Measurements from ENCODE around the gene RPRD1B.
"Not testable (repeated sequence)": the region's sequence is repeated elsewhere in the genome, so short reads cannot be mapped to it uniquely, and the experiment has no call there.

The RPRD1B gene

GRCh38 chr20:38075161-38075998 is 41.8 kb downstream of the RPRD1B start:
- DNase-seq, result no peak

- DNase-seq, result no peak
Observed at GRCh38 chr20:38076548-38076947, 43.0 kb downstream of the RPRD1B start.

- no peak for DNase-seq
Observed at GRCh38 chr20:38078084-38078483, 44.5 kb downstream of the RPRD1B start.

GRCh38 chr20:38079353-38079752 is 45.8 kb downstream of the RPRD1B start:
- DNase-seq, result no peak

- DNase-seq, result no peak
Observed at GRCh38 chr20:38081575-38081974, 48.0 kb downstream of the RPRD1B start.

- no peak for DNase-seq
Observed at GRCh38 chr20:38082894-38083293, 49.3 kb downstream of the RPRD1B start.

GRCh38 chr20:38083338-38084048 is 49.9 kb downstream of the RPRD1B start:
- DNase-seq, result no peak

GRCh38 chr20:38084425-38084951 is 50.9 kb downstream of the RPRD1B start:
- DNase-seq, result no peak

- DNase-seq, result no peak
Observed at GRCh38 chr20:38085026-38085425, 51.5 kb downstream of the RPRD1B start.

GRCh38 chr20:38089500-38089899 is 56.0 kb downstream of the RPRD1B start:
- no peak for DNase-seq

GRCh38 chr20:38090061-38090460 is 56.5 kb downstream of the RPRD1B start:
- no peak for DNase-seq

GRCh38 chr20:38091441-38092216 is 58.1 kb downstream of the RPRD1B start:
- no peak for DNase-seq

GRCh38 chr20:38092260-38092857 is 58.8 kb downstream of the RPRD1B start:
- no peak for DNase-seq

- no peak for DNase-seq
Observed at GRCh38 chr20:38092915-38093314, 59.4 kb downstream of the RPRD1B start.

GRCh38 chr20:38093641-38094077 is 60.1 kb downstream of the RPRD1B start:
- no peak for DNase-seq

- peak; percentile 6 for DNase-seq
Observed at GRCh38 chr20:38094373-38094891, 60.9 kb downstream of the RPRD1B start.

- no peak for DNase-seq
Observed at GRCh38 chr20:38095017-38095686, 61.6 kb downstream of the RPRD1B start.

GRCh38 chr20:38098952-38099351 is 65.4 kb downstream of the RPRD1B start:
- DNase-seq, result no peak

- DNase-seq, result not testable (repeated sequence)
Observed at GRCh38 chr20:38102206-38102605, 68.7 kb downstream of the RPRD1B start.

GRCh38 chr20:38104285-38104684 is 70.7 kb downstream of the RPRD1B start:
- no peak for DNase-seq

GRCh38 chr20:38106461-38106860 is 72.9 kb downstream of the RPRD1B start:
- no peak for DNase-seq

- DNase-seq, result not testable (repeated sequence)
Observed at GRCh38 chr20:38107386-38107785, 73.8 kb downstream of the RPRD1B start.
